ENCODE measurements around the gene BRINP3.

BRINP3 gene

GRCh38 chr1:190452272-190452848 lies 25.3 kb downstream of the BRINP3 start:
- peak overlapping the region; percentile 80 for H3K27ac ChIP-seq
- TF ChIP-seq CTCF (IDR thresholded peaks at IDR 0.05) (no peak), ZFX (IDR thresholded peaks at IDR 0.05; ENCODE audit: borderline replicate concordance) (no peak)

GRCh38 chr1:190444464-190444863 lies 33.2 kb downstream of the BRINP3 start:
- no peak for TF ChIP-seq CTCF (IDR thresholded peaks at IDR 0.05)
- no peak for TF ChIP-seq ZFX (IDR thresholded peaks at IDR 0.05; ENCODE audit: borderline replicate concordance)
- no peak overlapping the region for H3K27ac ChIP-seq

- TF ChIP-seq CTCF (IDR thresholded peaks at IDR 0.05) (no peak), ZFX (IDR thresholded peaks at IDR 0.05; ENCODE audit: borderline replicate concordance) (no peak)
- no peak overlapping the region for H3K27ac ChIP-seq
Observed at GRCh38 chr1:190439447-190439846, 38.2 kb downstream of the BRINP3 start.

GRCh38 chr1:190436615-190437014 lies 41.0 kb downstream of the BRINP3 start:
- TF ChIP-seq CTCF (IDR thresholded peaks at IDR 0.05) (peak; percentile 76), ZFX (IDR thresholded peaks at IDR 0.05; ENCODE audit: borderline replicate concordance) (no peak)
- no peak overlapping the region for H3K27ac ChIP-seq

- no peak overlapping the region for H3K27ac ChIP-seq
- TF ChIP-seq ZFX (IDR thresholded peaks at IDR 0.05; ENCODE audit: borderline replicate concordance) = no peak
- TF ChIP-seq CTCF (IDR thresholded peaks at IDR 0.05) = no peak
Observed at GRCh38 chr1:190429932-190430331, 47.7 kb downstream of the BRINP3 start.

- TF ChIP-seq ZFX (IDR thresholded peaks at IDR 0.05; ENCODE audit: borderline replicate concordance) (no peak), CTCF (IDR thresholded peaks at IDR 0.05) (no peak)
- no peak overlapping the region for H3K27ac ChIP-seq
Observed at GRCh38 chr1:190429141-190429540, 48.5 kb downstream of the BRINP3 start.

- no peak overlapping the region for H3K27ac ChIP-seq
- TF ChIP-seq ZFX (IDR thresholded peaks at IDR 0.05; ENCODE audit: borderline replicate concordance) (no peak), CTCF (IDR thresholded peaks at IDR 0.05) (peak; percentile 28)
Observed at GRCh38 chr1:190416239-190416638, 61.4 kb downstream of the BRINP3 start.
